ENCODE results near the gene ZSCAN31.
"Not testable (repeated sequence)": the region's sequence is repeated elsewhere in the genome, so short reads cannot be mapped to it uniquely, and the experiment has no call there.

Gene ZSCAN31

GRCh38 chr6:28373925-28374324 lies 38.0 kb upstream of the ZSCAN31 start:
- TF ChIP-seq, protein P1, sequence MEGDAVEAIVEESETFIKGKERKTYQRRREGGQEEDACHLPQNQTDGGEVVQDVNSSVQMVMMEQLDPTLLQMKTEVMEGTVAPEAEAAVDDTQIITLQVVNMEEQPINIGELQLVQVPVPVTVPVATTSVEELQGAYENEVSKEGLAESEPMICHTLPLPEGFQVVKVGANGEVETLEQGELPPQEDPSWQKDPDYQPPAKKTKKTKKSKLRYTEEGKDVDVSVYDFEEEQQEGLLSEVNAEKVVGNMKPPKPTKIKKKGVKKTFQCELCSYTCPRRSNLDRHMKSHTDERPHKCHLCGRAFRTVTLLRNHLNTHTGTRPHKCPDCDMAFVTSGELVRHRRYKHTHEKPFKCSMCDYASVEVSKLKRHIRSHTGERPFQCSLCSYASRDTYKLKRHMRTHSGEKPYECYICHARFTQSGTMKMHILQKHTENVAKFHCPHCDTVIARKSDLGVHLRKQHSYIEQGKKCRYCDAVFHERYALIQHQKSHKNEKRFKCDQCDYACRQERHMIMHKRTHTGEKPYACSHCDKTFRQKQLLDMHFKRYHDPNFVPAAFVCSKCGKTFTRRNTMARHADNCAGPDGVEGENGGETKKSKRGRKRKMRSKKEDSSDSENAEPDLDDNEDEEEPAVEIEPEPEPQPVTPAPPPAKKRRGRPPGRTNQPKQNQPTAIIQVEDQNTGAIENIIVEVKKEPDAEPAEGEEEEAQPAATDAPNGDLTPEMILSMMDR (IDR thresholded peaks at IDR 0.05; ENCODE audit: insufficient read depth, missing control alignments) = no peak
- FAIRE-seq (no peak), DNase-seq (ENCODE audit: insufficient read length, low spot score) (no peak)

- TF ChIP-seq, protein P1 (IDR thresholded peaks at IDR 0.05; ENCODE audit: insufficient read depth, missing control alignments) = no peak
- DNase-seq (ENCODE audit: insufficient read length, low spot score) (no peak), FAIRE-seq (no peak)
Measured at GRCh38 chr6:28371706-28372451, 35.9 kb upstream of the ZSCAN31 start.

GRCh38 chr6:28371280-28371679 lies 35.3 kb upstream of the ZSCAN31 start:
- FAIRE-seq = no peak
- TF ChIP-seq, protein P1 (IDR thresholded peaks at IDR 0.05; ENCODE audit: insufficient read depth, missing control alignments) = no peak
- no peak for DNase-seq (ENCODE audit: insufficient read length, low spot score)

DNA sequence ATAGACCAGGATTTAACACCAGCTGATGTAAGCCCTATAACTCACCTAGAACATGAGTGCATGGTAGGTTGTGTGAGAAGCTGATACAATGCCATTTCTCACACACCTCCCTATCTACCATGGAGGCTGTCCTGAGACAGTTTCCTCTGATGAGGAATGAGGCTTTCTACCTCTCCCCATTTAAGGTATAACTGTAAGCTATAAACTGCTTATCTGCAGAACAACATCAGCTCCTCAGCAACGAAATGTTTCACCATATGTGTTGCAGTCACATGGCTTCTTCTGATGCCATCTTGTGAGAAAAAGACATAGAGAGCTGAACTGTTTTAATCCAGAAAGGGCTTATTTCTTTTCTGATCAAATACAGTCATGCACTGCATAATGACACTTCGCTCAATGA lies 34.5 kb upstream of the ZSCAN31 start:
- FAIRE-seq (no peak), DNase-seq (ENCODE audit: insufficient read length, low spot score) (no peak)
- TF ChIP-seq, protein P1 (IDR thresholded peaks at IDR 0.05; ENCODE audit: insufficient read depth, missing control alignments) = no peak

DNA sequence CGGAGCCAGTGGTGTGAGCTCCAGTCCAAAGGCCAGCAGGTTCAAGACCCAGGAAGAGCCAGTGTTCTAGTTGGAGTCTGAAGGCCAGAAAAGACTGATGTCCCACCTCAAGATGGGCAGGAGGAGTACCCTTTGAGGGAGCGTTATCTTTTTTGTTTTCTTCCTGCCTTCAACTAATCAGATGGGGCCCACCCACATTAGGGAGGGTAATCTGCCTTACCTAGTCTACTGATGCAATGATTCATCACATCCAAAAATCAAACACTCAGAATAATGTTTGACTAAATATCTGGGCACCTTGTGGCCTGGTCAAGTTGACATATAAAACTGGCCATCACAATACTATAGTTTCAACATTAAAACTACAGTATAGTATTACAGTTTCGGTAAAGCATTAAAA lies 33.5 kb upstream of the ZSCAN31 start:
- FAIRE-seq (no peak), DNase-seq (ENCODE audit: insufficient read length, low spot score) (no peak)
- TF ChIP-seq, protein P1 (IDR thresholded peaks at IDR 0.05; ENCODE audit: insufficient read depth, missing control alignments) = no peak

GRCh38 chr6:28368522-28368921 lies 32.6 kb upstream of the ZSCAN31 start:
- no peak for FAIRE-seq

GRCh38 chr6:28365590-28365989 lies 29.6 kb upstream of the ZSCAN31 start:
- not testable (repeated sequence) for FAIRE-seq; DNase-seq (ENCODE audit: insufficient read length, low spot score)

More at GRCh38 chr6:28368522-28368921, 32.6 kb upstream of the ZSCAN31 start:
- no peak for DNase-seq (ENCODE audit: insufficient read length, low spot score)
- TF ChIP-seq, protein P1 (IDR thresholded peaks at IDR 0.05; ENCODE audit: insufficient read depth, missing control alignments) = no peak

Measured in D721Med (cell line).